ENCODE results near the gene RELN.

The RELN gene

DNA sequence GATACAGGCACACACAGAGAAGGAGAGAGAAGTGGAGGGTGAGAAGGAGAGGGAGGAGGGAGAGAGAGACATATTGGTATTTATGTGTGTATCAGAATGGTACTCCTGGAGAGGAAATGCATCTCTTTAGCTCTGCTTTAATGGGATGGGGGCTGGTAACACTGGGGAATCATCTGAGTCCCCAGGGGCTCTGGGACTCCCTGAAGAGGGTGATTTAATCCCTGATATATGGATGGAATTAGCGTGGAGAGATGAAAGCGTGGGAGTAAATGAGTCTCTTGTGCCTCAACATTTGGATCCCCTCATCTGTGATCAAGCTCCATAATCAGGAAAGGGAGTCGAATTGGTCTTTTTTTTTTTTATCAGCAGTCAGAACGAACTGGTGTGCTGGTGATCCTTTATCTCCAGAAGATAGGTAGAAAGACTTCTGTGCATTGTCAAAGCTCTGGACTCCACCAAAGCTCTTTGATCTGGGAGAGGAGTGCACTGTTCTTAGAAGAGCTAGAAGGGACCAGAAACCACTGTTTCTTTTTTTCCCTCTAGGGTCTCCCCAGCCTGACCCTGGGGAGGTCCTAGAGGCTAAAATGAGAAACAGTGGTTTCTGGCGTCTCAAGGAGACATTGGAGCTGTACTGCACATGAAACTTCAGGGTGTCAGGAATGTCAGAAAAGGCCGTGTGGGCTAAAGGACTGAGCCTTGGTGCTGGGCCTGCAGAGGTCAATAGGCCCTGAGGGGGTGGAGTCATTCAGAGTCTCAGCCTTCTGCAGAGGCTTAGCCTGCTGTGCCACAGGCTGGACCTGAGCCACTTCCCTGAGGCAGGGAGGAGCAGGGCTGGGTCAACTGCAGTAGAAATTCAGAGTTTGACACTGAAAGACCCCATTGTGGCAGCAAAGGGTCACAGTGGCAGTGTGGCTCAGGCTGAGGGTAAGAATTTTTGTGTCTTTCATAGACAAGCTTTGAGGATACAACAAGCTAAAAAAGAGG lies 309.0 kb downstream of the RELN start:
- DNase-seq (ENCODE audit: low read depth, low spot score) = no peak
- no peak overlapping the region for H3K4me3 ChIP-seq (ENCODE audit: low read length)

DNA sequence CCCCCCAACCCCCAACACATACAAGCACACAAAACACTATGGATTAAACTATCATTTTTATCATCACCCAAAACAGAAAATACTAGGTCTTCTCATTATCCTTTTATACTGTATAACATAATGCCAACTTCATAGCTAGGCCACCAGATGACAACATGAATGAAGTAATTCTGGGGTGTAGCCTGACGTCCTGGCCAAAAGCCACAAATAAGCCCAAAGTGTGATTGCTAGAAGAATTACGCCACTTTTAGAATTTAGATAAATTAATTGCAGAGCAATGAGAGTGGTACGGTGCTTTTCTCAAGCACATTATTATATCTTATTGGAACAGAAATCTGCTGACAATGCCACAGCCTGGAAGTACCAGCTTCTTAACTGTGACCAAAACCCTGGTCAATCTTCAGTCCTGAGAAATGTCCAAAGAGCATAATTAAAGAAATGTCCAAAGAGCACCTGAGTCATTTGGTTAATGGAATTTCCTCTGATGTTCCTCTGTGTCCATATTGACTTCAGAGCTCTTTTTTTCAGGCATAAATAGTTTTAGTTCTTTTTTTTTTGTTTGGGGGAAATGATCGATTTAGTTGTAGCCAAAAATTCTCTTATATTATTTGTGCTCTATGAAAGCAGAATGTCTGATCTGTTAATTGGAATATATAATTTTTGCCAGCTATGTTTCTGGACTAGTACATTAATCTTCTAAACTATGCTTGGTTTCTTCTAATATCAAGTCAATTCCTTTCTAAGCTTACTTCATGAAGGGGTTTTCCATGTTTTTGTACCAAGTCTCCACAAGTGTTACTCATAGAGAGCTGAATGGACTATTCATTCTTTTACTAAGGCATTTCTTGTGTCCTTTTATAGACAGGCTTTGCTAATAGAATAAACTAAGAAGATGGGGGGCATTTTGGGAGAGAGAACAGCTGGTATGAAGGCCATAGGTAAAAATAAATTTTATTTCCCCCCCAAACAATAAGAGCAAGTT lies 310.0 kb downstream of the RELN start:
- no peak overlapping the region for H3K4me3 ChIP-seq (ENCODE audit: low read length)
- DNase-seq (ENCODE audit: low read depth, low spot score) = no peak

DNA sequence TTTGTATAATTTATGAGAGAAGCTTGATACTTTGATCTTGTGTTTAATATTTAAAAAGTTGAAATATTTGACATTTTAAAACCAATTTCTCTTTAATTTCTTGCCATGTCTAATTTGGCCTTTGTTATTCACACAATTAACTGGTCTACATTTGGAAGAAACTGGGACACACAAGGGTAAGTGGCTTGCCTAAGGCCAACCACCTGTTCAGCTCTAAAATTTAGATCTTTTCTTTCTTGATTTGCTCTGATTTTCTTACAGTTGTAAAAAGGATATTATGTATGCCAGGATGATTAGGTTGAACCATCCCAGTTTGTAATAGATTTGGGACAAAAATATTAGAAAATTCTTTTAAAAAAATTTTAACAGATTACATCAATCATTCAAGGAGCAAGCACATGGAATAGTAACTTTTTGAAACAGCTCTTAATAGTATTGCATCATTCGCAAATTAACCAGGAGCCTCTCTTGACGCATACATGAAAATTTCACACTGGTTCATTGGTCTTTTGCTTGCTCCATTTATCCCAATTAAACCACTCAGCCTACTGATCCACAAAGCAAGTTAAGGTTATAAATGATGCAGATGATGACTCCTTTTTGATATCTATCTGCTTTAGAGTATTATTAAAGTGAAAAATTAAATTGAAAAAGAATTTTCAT lies 321.0 kb downstream of the RELN start:
- H3K4me3 ChIP-seq (ENCODE audit: low read length) = no peak overlapping the region
- no peak for DNase-seq (ENCODE audit: low read depth, low spot score)

DNA sequence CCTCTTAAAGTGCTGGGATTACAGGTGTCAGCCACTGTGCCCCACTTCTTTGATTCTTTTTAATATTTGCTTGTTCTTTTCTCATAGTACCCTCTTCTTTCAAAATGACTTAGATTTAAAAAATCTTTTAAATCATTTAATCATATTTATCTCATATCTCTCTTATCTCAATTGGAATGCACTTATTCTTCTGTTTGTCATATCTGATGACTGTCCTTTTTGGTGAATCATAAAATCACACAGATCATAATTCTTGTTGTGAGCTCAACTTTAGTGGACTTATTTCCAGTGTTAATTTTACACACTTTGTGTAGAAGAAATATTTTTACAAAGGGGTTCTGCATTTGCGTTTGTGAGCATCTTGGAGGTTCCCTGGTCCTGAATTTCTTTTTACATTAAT lies 323.1 kb downstream of the RELN start:
- no peak overlapping the region for H3K4me3 ChIP-seq (ENCODE audit: low read length)
- DNase-seq (ENCODE audit: low read depth, low spot score) = no peak

DNA sequence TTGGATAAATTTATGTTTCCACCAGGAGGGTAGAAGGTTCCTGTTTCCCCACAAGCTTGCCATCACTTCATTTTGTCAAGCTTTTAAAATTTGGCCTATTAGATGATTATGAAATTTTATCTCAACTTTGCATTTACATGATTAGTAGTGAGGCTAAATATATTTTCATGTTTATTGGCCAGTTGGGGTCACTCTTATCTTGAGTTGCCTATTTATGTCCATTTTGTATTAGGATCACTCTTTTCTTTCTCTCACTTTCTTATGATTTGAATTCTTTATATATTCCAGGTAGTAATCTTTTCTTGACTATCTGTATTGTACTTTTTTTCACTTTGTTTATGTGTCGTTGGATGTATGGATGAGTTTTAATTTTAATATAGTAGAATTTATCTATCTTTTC lies 324.9 kb downstream of the RELN start:
- no peak for DNase-seq (ENCODE audit: low read depth, low spot score)
- no peak overlapping the region for H3K4me3 ChIP-seq (ENCODE audit: low read length)

DNA sequence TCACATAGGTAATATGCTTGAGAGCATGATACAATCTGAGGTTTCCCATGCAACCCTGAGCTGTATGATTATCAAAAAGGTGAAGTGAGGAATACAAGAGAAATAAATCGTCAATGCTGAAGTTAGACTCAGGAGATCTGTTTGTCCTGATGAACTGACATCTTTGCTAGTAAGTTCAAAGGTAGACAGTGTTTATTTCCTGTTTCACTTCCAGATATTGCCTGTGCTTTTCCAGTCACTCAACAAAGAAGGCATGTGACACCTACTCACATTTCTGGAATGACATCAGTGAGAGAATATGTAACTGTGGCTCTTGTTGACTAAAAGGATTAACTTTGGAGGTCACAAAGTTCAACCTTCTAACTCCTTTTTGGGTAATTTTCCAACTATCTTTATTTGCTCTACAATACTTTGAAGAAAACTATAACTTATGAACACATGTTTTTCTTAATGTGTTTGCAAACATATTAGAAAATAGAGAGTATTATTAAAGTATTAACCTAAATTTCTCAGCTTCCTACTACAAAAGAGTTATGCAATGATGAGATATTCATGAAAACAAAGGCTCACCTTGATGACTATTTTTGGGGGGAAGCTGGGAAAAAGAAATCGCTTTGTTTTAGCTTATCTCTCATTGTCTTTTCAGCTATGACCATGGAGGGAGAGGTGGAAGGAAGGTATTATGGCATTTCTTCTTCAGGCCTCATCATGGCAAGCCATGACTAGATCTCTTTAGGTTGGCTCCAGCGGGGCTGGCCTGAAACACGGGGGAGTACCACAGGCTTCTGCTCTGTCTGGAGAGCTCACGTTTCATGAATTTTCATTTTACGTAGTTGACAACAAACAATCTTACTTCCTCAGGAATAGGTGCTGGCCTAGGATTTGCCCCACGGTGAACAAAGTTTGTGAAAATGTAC lies 328.7 kb downstream of the RELN start:
- no peak overlapping the region for H3K4me3 ChIP-seq (ENCODE audit: low read length)
- DNase-seq (ENCODE audit: low read depth, low spot score) = no peak

DNA sequence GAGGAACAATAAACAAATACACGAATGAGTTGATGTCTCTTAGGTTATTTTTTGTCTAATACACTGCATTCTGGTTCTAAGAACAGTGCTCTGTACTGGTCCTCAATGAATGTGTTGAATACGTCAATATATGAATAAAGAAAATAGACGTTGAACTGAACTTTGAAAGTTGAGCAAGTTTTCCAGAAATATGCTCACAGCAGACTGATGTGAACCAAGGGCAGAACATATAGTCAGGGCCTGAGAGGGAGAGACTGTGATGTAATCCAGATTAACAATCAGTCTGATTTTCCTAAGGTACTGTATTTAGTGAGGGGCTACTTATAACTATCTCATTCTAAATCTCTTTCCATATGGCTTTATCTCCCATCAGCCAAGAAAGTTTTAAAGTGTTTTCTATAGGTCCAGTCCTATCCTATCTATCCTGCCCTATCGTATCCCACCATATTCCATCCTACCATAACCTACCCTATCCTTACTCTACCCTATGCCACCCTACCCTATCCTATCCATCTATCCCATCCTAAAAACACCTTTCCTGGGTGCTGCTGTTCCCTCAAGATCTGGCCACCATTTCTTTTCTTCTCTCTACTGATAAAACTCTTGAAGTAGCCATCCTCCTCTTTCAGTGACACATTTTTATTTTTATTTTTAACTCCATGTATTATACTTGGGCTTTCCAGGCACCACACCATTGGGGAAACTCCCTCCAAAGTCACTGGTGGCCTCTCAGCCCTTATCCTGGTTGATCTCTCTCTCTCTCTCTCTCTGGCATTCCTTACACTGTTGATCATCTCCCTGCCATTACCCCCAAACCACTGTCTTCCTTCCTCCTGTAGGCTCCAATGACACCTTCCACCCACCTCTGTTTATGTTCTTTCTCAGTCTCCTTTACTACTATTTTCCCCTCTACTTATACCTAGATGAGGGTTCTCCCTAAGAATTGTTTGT lies 331.1 kb downstream of the RELN start:
- H3K4me3 ChIP-seq (ENCODE audit: low read length) = no peak overlapping the region
- DNase-seq (ENCODE audit: low read depth, low spot score) = no peak

DNA sequence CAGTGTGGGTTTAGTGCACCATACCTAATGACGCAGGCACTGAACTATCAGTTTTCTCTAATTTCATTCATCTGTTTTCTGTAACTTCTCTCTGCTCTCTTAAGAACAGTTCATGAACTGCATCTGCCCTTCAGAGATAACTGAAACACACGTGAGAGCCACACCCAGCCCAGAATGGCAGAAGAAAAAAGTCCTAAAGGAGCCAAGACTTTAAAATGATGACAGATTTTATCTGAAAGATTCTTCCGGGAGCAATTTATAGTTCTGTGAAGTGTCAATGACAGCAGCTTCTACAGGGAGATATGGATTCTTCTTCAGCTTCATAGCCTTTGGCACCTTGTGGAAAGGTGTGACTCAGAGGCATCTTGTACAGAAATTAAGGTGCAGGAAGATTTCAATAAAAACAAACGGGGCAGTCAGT lies 332.0 kb downstream of the RELN start:
- no peak for DNase-seq (ENCODE audit: low read depth, low spot score)
- no peak overlapping the region for H3K4me3 ChIP-seq (ENCODE audit: low read length)

DNA sequence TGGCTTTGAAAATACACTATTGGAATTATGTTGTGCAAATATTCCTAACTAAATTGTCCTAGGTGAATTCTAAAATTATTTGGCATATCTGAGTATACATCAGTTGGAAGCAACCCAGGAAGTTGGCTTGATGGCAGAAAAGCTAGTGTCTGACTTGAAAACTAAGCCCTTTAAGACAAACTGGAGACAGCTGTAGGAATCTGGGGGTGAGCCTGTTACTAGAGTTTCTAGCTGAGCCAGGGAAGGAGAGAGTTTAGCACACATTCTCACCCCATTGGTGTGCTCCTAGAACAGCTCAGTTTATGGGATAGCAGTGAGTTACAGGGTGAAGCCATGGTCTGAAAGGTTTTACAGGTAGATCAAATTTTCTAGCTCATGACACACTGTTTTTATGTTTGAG lies 333.2 kb downstream of the RELN start:
- no peak overlapping the region for H3K4me3 ChIP-seq (ENCODE audit: low read length)
- DNase-seq (ENCODE audit: low read depth, low spot score) = no peak

DNA sequence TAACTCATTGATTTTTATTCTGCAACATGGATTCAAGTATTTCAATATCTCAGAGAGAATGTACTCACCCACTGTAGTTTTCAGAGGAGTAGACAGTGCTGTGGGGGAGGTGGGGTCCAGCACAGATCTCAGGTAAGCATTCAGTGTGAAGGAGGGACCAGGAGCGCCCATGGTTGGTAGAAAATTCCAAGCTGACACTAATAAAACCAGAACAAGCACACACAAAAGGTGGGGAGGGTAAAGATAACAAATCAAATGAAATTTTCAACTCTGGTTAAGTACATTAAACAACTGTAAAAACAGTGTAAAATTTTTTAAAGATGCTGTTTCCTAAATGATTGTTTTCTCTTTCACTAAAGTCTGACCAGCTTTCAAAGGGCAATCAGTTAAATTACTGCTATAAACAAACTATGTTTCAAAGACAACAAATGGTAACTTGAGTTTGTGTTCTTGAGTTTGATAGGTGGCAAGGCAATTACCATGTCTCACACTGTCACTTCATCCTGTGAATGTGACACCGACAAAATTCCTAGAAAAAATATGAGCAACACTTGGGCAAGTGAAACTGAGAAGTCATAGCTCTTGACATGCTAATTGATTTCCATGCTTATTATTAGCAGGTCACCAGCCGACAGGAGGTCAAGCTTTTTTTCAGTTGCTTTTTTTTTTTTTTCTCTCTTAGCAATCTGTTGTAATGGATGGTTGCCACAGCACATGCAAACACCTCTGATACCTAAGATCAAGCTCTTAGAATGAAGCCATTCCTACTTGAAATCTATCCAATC lies 337.7 kb downstream of the RELN start:
- no peak for DNase-seq (ENCODE audit: low read depth, low spot score)
- H3K4me3 ChIP-seq (ENCODE audit: low read length) = no peak overlapping the region

DNA sequence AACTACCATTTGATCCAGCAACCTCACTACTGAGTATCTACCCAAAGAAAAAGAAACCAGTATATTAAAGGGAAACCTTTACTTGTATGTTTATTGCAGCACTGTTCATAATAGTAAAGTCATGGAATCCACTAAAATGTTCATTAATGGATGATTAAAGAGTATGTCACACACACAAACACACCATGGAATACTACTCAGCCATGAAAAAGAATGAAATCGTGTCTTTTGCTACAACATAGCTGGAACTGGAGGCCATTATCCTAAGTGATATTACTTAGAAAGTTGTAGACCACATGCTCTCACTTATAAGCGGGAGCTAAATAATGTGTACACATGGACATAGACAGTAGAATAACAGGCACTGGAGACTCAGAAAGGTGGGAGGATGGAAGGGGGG lies 340.4 kb downstream of the RELN start:
- H3K4me3 ChIP-seq (ENCODE audit: low read length) = no peak overlapping the region
- DNase-seq (ENCODE audit: low read depth, low spot score) = no peak

DNA sequence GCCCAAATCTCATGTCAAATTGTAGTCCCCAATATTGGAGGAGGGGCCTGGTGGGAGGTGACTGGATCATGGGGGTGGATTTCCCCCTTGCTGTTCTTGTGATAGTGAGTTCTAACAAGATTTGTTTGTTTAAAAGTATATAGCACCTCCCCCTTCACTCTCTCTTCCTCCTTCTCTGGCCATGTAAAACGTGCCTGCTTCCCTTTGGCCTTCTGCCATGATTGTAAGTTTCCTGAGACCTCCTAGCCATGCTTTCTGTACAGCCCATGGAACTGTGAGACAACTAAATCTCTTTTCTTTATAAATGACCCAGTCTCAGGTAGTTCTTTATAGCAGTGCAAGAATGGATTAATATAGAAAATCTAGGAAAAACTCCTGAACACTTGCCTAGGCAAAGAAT lies 341.3 kb downstream of the RELN start:
- no peak for DNase-seq (ENCODE audit: low read depth, low spot score)

DNA sequence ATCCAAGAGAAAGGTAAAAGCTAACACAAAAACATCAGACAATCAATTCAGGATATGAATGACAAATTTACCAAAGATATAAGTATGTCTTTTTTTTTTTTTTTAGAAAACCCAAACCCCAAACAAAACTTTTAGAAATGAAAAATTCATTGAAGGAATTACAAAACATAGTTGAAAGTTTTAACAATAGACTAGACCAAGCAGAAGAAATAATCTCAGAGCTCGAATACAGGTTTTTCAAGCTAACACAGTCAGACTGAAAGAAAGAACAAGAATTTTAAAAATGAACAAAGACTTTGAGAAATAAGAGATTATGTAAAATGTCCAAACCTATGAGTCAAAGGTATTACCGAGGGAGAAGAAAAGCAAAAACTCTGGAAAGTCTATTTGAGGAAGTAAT lies 345.1 kb downstream of the RELN start:
- H3K4me3 ChIP-seq (ENCODE audit: low read length) = no peak overlapping the region
- no peak for DNase-seq (ENCODE audit: low read depth, low spot score)

More for the DNA sequence above, 341.3 kb downstream of the RELN start:
- H3K4me3 ChIP-seq (ENCODE audit: low read length) = no peak overlapping the region

DNA sequence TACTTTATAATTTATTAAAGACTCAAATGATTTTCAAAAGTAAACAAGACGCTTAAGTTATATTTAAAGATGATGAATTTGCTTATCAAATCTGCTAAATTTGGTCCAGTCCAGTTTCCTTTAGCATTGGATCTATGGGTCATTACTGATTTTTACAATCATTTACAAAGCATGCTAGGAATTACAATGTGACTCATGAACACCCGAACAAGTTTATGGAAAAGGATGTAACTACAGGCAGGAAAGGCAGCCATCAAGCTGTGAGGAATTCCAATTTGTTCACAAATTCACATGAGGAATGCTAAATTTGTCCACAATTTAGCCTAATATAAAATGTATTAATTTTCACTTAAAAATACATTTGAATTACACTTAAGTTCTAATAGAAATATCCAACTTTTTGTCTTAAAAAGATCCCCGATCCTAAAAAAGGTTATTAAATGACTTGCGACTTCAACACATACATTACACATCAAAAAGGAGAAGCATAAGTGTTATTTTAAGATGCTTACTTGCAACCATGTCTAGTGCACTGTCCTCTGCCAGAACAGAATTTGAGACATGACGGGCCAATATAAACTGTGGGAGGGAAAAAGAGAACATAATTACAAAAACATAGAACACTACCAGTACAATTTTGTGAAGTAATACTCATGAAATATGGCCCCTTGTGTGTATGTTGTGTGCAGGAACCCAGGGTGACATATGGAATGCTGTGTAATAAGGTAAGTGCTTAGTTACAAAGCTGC lies 349.3 kb downstream of the RELN start:
- no peak for DNase-seq (ENCODE audit: low read depth, low spot score)

DNA sequence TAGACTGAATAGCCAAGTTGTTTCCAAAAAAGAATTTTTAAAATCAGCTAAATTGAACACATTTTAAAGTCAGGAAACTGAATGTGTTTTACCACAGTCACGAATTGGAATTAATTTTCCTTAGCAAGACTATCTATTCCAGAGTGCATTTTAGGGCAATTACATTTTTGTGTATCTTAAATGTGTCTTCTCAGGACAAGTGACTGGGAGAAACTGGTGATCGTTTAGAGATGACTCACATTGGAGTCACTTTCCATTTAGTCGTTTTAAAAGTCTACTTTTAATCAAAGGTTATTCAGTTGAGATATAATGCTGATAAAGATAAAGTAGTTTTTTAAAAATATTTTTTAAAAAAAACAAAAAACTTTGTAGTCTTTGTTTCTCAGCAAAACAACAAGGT lies 351.7 kb downstream of the RELN start:
- no peak for DNase-seq (ENCODE audit: low read depth, low spot score)
- H3K4me3 ChIP-seq (ENCODE audit: low read length) = no peak overlapping the region

More for the DNA sequence above, 349.3 kb downstream of the RELN start:
- no peak overlapping the region for H3K4me3 ChIP-seq (ENCODE audit: low read length)

DNA sequence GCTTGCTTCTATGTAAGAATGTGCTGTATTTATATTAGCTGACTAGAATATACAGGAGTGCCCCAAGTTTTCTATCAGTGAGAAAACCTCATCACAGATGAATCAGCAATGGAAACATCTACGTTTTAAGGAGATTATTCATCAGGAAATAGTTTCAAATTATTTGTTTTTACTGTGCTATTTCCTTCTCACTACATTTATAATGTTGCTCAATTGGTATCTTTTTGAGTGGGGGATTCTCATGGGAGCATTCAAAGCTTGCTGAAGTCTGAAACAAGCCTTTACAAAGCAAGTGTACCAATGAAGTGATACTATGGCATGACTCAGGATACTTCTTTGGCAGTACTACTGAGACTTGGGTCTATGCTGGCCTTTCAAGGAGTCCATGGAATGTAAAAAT lies 352.4 kb downstream of the RELN start:
- DNase-seq (ENCODE audit: low read depth, low spot score) = no peak
- H3K4me3 ChIP-seq (ENCODE audit: low read length) = no peak overlapping the region
